Measurements from ENCODE around the gene SAE1. TPM values are rescaled to one million over a fixed set of nuclear protein-coding genes. Genes with fewer than 3 reads are reported as not detected.

The SAE1 gene
- total RNA-seq, 1 donor from 2014 or later, result 137 TPM

GRCh38 chr19:47230054-47230920 lies 99.7 kb downstream of the SAE1 start:
- Mint-ChIP-seq H3K9me3 (no peaks in the 10 kb centered on the region), H3K36me3 (no peaks in the 10 kb centered on the region), H3K4me3 (peak overlapping the region; percentile 41), H3K27ac (no peak overlapping the region), H3K4me1 (peaks cover 31% of the 10 kb centered on the region), H3K27me3 (ENCODE audit: low read depth) (no peaks in the 10 kb centered on the region)
- DNase-seq (ENCODE audit: low spot score in 2 of 2, unreplicated experiment in 2 of 2), result peak; percentile 66 to 82
- peak; percentile 97 for TF ChIP-seq CTCF (IDR thresholded peaks at IDR 0.05; ENCODE audit: unreplicated experiment)

DNA sequence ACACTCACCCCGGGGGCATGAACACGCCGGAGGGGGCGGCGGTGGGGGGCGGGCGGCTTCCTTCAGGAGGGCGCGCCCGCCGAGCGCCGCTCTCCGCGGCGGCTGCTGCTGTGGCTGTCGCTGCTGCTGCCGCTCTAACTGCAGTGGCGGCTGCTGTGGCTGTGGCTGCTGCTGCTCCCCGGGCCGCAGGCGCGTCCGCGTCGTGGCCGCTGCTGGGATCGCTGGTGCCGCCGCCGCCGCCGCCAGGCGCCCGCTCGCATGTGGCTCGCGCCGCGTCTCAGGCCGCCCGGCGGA lies 100.2 kb downstream of the SAE1 start, which contains the start of gene BBC3:
Gene BBC3 (minus strand): TSS at position 279 of the 294 bp plus-strand sequence. CDS start 2,768 bp downstream, outside the sequence.
- H3K4me1 Mint-ChIP-seq, result peaks cover 26% of the 10 kb centered on the region
- H3K27me3 Mint-ChIP-seq (ENCODE audit: low read depth), result no peaks in the 10 kb centered on the region
- peak within 1 kb of the TSS; percentile 95 for H3K27ac Mint-ChIP-seq
- H3K9me3 Mint-ChIP-seq, result no peaks in the 10 kb centered on the region
- DNase-seq (ENCODE audit: low spot score in 2 of 2, unreplicated experiment in 2 of 2), result peak in 1 of 2 experiments; percentile 41
- no peaks in the 10 kb centered on the region for H3K36me3 Mint-ChIP-seq
- TF ChIP-seq CTCF (IDR thresholded peaks at IDR 0.05; ENCODE audit: unreplicated experiment), result no peak
- peak within 1 kb of the TSS; percentile 64 for H3K4me3 Mint-ChIP-seq

GRCh38 chr19:47231215-47232054 lies 100.8 kb downstream of the SAE1 start:
- Mint-ChIP-seq H3K27me3 (ENCODE audit: low read depth) (no peaks in the 10 kb centered on the region), H3K27ac (peak overlapping the region; percentile 95), H3K4me3 (peak overlapping the region; percentile 64)

DNA sequence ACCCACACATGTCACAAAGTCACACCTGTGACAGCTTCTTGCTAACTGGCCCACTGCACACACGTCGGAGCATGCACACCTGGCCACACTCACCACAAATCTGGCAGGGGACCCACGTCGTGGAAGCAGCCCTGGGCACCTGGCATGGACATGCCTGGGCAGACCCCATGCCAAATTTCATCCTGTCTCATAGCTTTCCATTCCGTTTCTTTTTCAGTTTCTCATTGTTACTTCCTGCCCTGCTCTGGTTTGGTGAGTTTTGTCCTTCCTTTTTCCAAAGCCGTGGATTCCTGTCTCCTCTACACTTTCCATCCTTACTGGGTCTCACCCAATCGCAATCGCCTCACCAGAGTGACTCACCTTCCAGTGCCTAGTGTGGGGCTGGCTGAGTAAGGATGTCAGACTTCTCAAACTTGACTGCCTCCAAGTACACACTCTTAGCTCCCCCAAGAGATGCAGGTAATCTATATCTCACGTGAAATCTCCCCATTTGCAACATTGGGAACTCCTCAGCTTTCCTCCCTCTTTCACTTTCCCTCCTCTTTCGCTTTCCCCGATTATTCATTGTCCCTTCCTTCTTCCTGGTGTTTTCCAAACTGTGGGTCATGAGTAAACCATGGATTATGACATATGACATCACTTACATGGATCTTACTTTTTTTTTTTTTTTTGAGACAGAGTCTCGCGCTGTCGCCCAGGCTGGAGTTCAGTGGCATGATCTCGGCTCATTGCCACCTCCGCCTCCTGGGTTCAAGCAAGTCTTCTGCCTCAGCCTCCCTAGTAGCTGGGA lies 102.0 kb downstream of the SAE1 start:
- TF ChIP-seq CTCF (IDR thresholded peaks at IDR 0.05; ENCODE audit: unreplicated experiment), result no peak
- peak overlapping the region; percentile 64 for H3K4me3 Mint-ChIP-seq
- H3K9me3 Mint-ChIP-seq, result no peaks in the 10 kb centered on the region
- no peaks in the 10 kb centered on the region for H3K36me3 Mint-ChIP-seq
- H3K27me3 Mint-ChIP-seq (ENCODE audit: low read depth), result no peaks in the 10 kb centered on the region
- no peak for DNase-seq (ENCODE audit: low spot score in 2 of 2, unreplicated experiment in 2 of 2)
- H3K27ac Mint-ChIP-seq, result peak overlapping the region; percentile 95
- peaks cover 17% of the 10 kb centered on the region for H3K4me1 Mint-ChIP-seq

More at GRCh38 chr19:47231215-47232054, 100.8 kb downstream of the SAE1 start:
- Mint-ChIP-seq H3K4me1 (peaks cover 26% of the 10 kb centered on the region), H3K9me3 (no peaks in the 10 kb centered on the region), H3K36me3 (no peaks in the 10 kb centered on the region)
- no peak for TF ChIP-seq CTCF (IDR thresholded peaks at IDR 0.05; ENCODE audit: unreplicated experiment)
- peak; percentile 88 to 91 for DNase-seq (ENCODE audit: low spot score in 2 of 2, unreplicated experiment in 2 of 2)

GRCh38 chr19:47236072-47236675 lies 105.5 kb downstream of the SAE1 start:
- Mint-ChIP-seq H3K36me3 (no peaks in the 10 kb centered on the region), H3K9me3 (no peaks in the 10 kb centered on the region), H3K27ac (no peak overlapping the region), H3K4me3 (no peak overlapping the region), H3K27me3 (ENCODE audit: low read depth) (peaks cover 3% of the 10 kb centered on the region), H3K4me1 (peaks cover 24% of the 10 kb centered on the region)
- no peak for TF ChIP-seq CTCF (IDR thresholded peaks at IDR 0.05; ENCODE audit: unreplicated experiment)
- DNase-seq (ENCODE audit: low spot score in 2 of 2, unreplicated experiment in 2 of 2), result no peak

Measured in mesothelial cell of epicardium (in vitro differentiated cells).